NCI-H510A (cell line): ENCODE results near the gene PRKAR1B.
"Not testable (repeated sequence)": the region's sequence is repeated elsewhere in the genome, so short reads cannot be mapped to it uniquely, and the experiment has no call there.

Experiments
- DNase-seq: peaks from one replicate; lab custom pipeline; 2025; lab: John Stamatoyannopoulos, UW

PRKAR1B gene

GRCh38 chr7:644381-645305 is 82.4 kb downstream of the PRKAR1B start:
- no peak for DNase-seq

- DNase-seq = no peak
These were observed 85.1 kb downstream of the PRKAR1B start for GRCh38 chr7:641966-642365.

- no peak for DNase-seq
These were observed 85.8 kb downstream of the PRKAR1B start for GRCh38 chr7:641269-641671.

DNA sequence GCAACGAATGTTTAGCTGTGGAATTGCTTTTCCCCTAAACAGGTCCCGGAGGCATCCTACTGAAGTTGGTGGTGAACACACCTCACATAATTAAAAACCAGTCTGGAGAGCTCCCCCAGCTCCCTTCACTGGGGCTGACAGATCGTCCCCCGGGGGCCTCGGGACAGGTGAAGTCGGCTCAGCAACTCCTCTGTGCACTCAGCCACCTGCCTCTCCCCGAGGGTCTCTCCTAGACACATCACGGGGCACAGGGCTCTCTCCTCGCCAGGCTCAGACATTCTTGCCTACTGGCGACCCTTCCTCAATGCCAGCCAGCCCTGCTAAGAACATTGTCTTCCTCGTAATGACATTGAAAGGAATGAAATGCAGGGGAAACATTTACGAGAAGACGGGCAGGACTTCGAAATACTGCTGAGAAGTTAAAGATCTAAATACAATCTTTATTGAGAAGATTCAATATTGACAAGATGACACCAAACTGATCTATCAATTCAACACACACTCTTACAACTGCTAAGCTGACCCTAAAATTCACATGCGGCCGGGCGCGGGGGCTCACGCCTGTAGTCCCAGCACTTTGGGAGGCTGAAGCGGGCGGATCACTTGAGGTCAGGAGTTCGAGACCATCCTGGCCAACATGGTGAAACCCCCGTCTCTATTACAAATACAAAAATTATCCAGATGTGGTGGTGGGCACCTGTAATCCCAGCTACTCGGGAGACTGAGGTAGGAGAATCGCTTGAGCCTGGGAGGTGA is 88.6 kb downstream of the PRKAR1B start:
- DNase-seq = no peak

- no peak for DNase-seq
These were observed 89.3 kb downstream of the PRKAR1B start for GRCh38 chr7:637826-638225.

DNA sequence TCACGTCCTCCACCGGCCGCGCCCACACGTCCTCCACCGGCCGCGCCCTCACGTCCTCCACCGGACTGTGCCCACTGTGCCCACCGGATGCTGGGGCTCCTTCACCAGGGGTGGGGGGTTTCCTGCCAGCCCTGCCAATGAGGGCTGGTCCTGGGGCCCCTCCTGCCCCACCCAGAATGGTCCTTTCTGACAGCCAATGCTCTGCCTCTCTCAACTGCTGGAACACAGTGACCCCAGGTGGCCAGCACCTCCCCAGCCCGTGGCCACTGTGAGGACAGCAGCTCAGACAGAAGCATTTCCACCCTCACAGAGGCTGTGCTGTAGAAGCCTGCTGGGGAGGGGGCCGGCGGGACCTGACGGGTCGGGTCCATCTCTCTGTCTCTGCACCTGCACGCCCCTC is 90.7 kb downstream of the PRKAR1B start:
- no peak for DNase-seq

DNA sequence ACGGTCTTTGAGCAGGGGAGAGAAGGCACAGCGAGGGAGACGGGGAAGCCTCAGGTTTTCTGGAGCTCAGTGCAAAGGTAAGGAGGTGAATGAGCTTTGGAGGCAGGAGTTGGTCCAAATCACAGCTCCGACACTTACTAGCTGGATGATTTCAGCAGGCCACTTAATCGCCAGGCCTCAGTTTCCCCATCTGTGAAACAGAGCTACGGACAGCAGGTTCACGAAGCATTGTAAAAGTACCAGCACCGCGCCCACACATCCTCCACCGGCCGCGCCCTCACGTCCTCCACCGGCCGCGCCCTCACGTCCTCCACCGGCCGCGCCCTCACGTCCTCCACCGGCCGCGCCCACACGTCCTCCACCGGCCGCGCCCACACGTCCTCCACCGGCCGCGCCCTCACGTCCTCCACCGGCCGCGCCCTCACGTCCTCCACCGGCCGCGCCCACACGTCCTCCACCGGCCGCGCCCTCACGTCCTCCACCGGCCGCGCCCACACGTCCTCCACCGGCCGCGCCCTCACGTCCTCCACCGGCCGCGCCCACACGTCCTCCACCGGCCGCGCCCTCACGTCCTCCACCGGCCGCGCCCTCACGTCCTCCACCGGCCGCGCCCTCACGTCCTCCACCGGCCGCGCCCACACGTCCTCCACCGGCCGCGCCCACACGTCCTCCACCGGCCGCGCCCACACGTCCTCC is 91.2 kb downstream of the PRKAR1B start:
- not testable (repeated sequence) for DNase-seq

- DNase-seq = no peak
These were observed 91.9 kb downstream of the PRKAR1B start for GRCh38 chr7:635227-635626.

DNA sequence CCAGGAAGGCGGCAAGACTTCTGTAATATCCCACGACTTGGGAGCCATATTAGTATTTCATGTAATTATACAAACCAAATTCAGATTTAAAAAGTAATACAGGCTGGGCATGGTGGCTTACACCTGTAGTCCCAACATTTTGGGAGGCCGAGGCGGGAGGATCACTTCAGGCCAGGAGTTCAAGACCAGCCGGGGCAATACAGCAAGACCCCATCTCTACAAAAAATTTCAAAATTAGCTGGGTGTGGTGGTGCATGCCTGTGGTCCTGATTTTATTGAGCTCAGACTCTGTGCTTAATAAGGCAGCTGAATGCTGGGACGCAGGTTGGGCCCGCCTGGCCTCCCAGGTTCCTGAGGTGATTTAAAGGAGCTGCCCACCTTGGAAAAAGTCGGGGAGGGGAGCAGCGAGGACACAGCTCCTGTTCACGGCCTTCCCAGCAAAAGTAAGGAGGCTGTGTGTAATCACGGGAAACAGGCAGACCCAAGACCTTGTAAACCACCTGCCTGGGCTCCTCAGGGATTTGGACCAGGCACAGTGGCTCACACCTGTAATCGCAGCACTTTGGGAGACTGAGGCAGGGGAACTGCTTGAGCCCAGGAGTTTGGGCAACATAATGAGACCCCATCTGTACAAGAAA is 93.6 kb downstream of the PRKAR1B start:
- DNase-seq = no peak

DNA sequence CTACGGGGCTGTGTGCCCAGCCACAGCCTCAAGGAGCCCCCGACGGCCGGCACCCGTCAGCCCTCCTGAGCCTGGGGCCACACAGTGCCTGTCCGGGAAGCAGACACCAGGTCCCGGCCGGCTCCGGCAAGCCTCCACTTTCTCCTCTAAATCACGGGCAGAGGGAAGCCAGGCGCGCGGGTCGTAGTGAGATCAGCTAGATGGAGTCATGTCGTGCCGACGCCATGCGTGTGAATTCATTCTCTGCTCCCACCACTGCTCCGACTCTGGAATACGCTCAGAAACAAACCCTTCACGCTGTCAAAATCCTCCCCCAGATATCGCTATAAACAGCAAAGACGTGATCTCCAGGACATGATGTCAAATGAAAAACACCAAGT is 94.3 kb downstream of the PRKAR1B start:
- DNase-seq = no peak

GRCh38 chr7:631964-632830 is 94.9 kb downstream of the PRKAR1B start:
- DNase-seq = no peak

GRCh38 chr7:631291-631711 is 95.8 kb downstream of the PRKAR1B start:
- no peak for DNase-seq

- no peak for DNase-seq
These were observed 96.5 kb downstream of the PRKAR1B start for GRCh38 chr7:630539-630938.

- no peak for DNase-seq
These were observed 97.0 kb downstream of the PRKAR1B start for GRCh38 chr7:630111-630511.

- DNase-seq = no peak
These were observed 98.3 kb downstream of the PRKAR1B start for GRCh38 chr7:628826-629225.

DNA sequence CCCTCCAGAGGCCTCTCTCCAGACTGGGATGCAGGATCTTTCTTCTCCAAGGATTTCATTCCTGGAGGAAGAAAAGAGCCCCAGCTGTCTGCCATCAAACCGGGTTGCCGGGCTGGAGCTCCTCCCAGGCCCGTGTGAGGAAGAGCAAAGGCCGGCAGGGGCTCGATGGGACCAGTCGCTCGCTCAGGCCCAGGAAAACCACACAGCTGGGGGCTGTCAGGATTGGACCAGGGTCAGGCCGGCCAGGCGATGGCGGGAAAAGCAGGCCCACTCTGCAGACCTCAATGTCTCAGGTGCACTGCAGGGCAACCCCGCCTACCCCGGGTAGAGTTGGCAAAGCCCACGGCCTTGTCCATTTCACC is 98.7 kb downstream of the PRKAR1B start:
- no peak for DNase-seq

GRCh38 chr7:627661-628401 is 99.2 kb downstream of the PRKAR1B start:
- no peak for DNase-seq

DNA sequence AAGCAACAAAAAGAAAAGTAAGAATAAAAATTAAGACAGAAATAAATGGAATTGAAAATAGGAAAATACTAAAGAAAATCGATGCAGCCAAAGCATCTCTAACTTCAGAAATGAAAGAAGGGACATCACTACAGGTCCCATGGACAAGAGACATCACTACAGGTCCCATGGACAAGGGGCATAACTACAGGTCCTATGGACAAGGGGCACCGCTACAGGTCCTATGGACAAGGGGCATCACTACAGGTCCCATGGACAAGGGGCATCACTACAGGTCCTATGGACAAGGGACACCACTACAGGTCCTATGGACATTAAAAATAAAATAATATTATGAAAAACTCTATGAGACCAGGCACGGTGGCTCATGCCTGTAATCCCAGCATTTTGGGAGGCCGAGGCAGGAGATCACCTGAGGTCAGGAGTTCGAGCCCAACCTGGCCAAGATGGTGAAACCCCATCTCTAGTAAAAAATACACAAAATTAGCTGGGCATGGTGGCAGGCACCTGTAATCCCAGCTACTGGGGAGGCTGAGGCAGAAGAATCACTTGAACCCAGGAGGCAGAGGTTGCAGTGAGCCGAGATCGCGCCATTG is 101.6 kb downstream of the PRKAR1B start:
- no peak for DNase-seq

DNA sequence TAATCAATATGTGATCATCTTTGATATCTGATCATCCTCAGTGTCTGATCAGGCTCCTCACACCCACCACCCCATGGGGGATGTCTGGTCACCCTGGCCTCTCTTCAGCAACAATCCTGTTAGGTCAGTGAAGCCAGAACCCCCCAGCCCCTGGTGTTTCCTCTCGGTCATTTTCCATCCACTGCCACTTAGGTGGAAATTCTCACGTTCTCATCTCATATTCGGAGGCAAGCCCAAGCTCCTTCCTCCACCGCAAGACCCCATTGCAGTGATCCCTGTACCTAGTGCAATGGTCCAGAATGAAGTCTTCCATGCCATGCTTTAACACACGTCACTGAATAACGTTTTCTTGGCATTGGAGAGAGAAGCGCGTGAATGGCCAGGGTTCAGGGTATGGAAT is 103.6 kb downstream of the PRKAR1B start:
- no peak for DNase-seq
